Kidney (tissue), 14 donors: ENCODE data around the gene ESYT3. TPM values are rescaled to one million over a fixed set of nuclear protein-coding genes. Genes with fewer than 3 reads are reported as not detected.
"Not testable (repeated sequence)": the region's sequence is repeated elsewhere in the genome, so short reads cannot be mapped to it uniquely, and the experiment has no call there.

Experiments
- DNase-seq, 5 donors: peaks; one replicate each; pipeline ENCODE4 v3.0.0-alpha.2; 2013 to 2020
- FAIRE-seq: peaks from 2 replicates; lab custom pipeline; 2012; peaks lifted over from hg19 to GRCh38; lab: Jason Lieb, UNC
- H3K27ac ChIP-seq, 2 donors: one replicate each; pipeline ENCODE4 v1.7.0; 2013; ENCODE audit warnings: low read depth in 2 of 2, low read length in 2 of 2, inconsistent platforms in 1 of 2
- H3K27me3 ChIP-seq: one replicate; pipeline ENCODE4 v1.7.1; 2013; ENCODE audit warnings: low read length, inconsistent platforms; ENCODE audit not compliant: control insufficient read depth, insufficient read depth
- H3K36me3 ChIP-seq, 3 donors: one replicate each; pipeline versions ENCODE4 v1.7.0 to v1.7.1; 2013; ENCODE audit warnings: low read length in 3 of 3, control low read depth in 1 of 3, inconsistent platforms in 1 of 3; ENCODE audit not compliant: insufficient read depth in 3 of 3, control insufficient read depth in 2 of 3
- H3K4me1 ChIP-seq, 3 donors: one replicate each; pipeline versions ENCODE4 v1.7.0 to v1.7.1; 2013; ENCODE audit warnings: low read length in 3 of 3, inconsistent platforms in 1 of 3, low read depth in 1 of 3; ENCODE audit not compliant: control insufficient read depth in 2 of 3, insufficient read depth in 2 of 3
- H3K4me3 ChIP-seq, 3 donors: one replicate each; pipeline versions ENCODE4 v1.7.0 to v1.8.1; 2013; ENCODE audit warnings: low read length in 3 of 3, control low read depth in 1 of 3, inconsistent platforms in 1 of 3
- H3K9ac ChIP-seq, 3 donors: one replicate each; pipeline versions ENCODE4 v1.7.0 to v1.7.1; 2013; ENCODE audit warnings: low read length in 3 of 3, control low read depth in 1 of 3, inconsistent platforms in 1 of 3
- H3K9me3 ChIP-seq, 3 donors: one replicate each; pipeline versions ENCODE4 v1.7.0 to v1.7.1; 2013; ENCODE audit warnings: low read length in 3 of 3, control low read depth in 1 of 3, inconsistent platforms in 1 of 3; ENCODE audit not compliant: control insufficient read depth in 2 of 3, insufficient read depth in 1 of 3
- CTCF ChIP-seq: IDR thresholded peaks from 3 replicates; pipeline ENCODE4 v1.5.1; 2012; ENCODE audit warnings: mild to moderate bottlenecking, moderate library complexity, borderline replicate concordance; ENCODE audit not compliant: insufficient read depth; ENCODE audit errors: extremely low read depth
- intact Hi-C: fragments of 100-400 bp; cut with DNase I; formaldehyde crosslinking; loops from one replicate; pipeline ENCODE4 v1.11.1; 2022
- polyA plus RNA-seq: library from polyadenylated mRNA; stranded (reverse); fragments of 350-450 nt; fragmentation: Illumina TruSeq; extraction: RNeasy Lipid Tissue Mini Kit (QIAGEN cat#74804); gene quantifications from one replicate; pipeline ENCODE4 v1.2.3, GENCODE V29; 2014; ENCODE audit warnings: low read depth, low replicate concordance; ENCODE audit not compliant: insufficient read depth
- total RNA-seq: library from RNA; stranded (reverse); fragmentation: NEBNext Ultra II Directional; extraction: Animal tissue kit (Norgen Biotek cat#: 25700); gene quantifications from one replicate; pipeline ENCODE4 v1.2.1, GENCODE V29; 2021
- donor health status: control.
- donor health status: control.
- donor health status: control.
- donor health status: control.
- donor health status: control.
- donor health status: DM: yes; HTN: yes; CAD: no.
- donor health status: Normal renal cell carcinoma (clear cell type).

The ESYT3 gene
- total and polyA plus RNA-seq, 2 donors from 2014 or later, result 1.5 to 5.3 TPM

GRCh38 chr3:138511945-138512344 lies 77.5 kb downstream of the ESYT3 start:
- H3K9me3 ChIP-seq, result no peaks in the 10 kb centered on the region
- intact Hi-C loops, result no loop called here
- no peak for TF ChIP-seq CTCF
- no peak for FAIRE-seq
- H3K9ac ChIP-seq, result no peak overlapping the region
- H3K36me3 ChIP-seq, result peaks cover 0 to 4% (median 0%) of the 10 kb centered on the region in 3 donors
- H3K27ac ChIP-seq, result no peak overlapping the region
- no peaks in the 10 kb centered on the region for H3K27me3 ChIP-seq
- no peaks in the 10 kb centered on the region for H3K4me1 ChIP-seq
- H3K4me3 ChIP-seq, result no peak overlapping the region
- DNase-seq, result no peak

- no peak overlapping the region for H3K27ac ChIP-seq
- H3K4me1 ChIP-seq, result no peaks in the 10 kb centered on the region
- intact Hi-C loops, result no loop called here
- peaks cover 0 to 4% (median 0%) of the 10 kb centered on the region in 3 donors for H3K9me3 ChIP-seq
- TF ChIP-seq CTCF, result no peak
- no peak for DNase-seq
- no peak for FAIRE-seq
- no peaks in the 10 kb centered on the region for H3K27me3 ChIP-seq
- no peak overlapping the region for H3K9ac ChIP-seq
- peaks cover 0 to 4% (median 0%) of the 10 kb centered on the region in 3 donors for H3K36me3 ChIP-seq
- no peak overlapping the region for H3K4me3 ChIP-seq
Observed at GRCh38 chr3:138513090-138513843, 78.9 kb downstream of the ESYT3 start.

GRCh38 chr3:138521445-138521844 lies 87.0 kb downstream of the ESYT3 start:
- DNase-seq, result peak in 1 of 5 donors; percentile 68
- H3K4me1 ChIP-seq, H3K4me3 ChIP-seq, intact Hi-C loops, H3K9me3 ChIP-seq, H3K27ac ChIP-seq, H3K9ac ChIP-seq, H3K36me3 ChIP-seq, FAIRE-seq, H3K27me3 ChIP-seq: not testable (repeated sequence)

Other genes with a start within 250 kb of the ESYT3 start
- 47.3 TPM for gene ARMC8, start 247.3 kb upstream of the ESYT3 start, total RNA-seq
- gene ARMC8, start 247.3 kb upstream of the ESYT3 start, polyA plus RNA-seq, result 17.1 TPM
- gene NME9, start 104.8 kb upstream of the ESYT3 start, total RNA-seq, result 3.5 TPM
- gene NME9, start 104.8 kb upstream of the ESYT3 start, polyA plus RNA-seq, result 0.73 TPM
- gene MRAS, start 86.0 kb upstream of the ESYT3 start, total RNA-seq, result 106 TPM
- 30.9 TPM for gene MRAS, start 86.0 kb upstream of the ESYT3 start, polyA plus RNA-seq
- gene CEP70, start 159.6 kb downstream of the ESYT3 start, total RNA-seq, result 64.3 TPM
- gene CEP70, start 159.6 kb downstream of the ESYT3 start, polyA plus RNA-seq, result 22.6 TPM
- 23.0 TPM for gene FAIM, start 174.2 kb downstream of the ESYT3 start, total RNA-seq
- gene FAIM, start 174.2 kb downstream of the ESYT3 start, polyA plus RNA-seq, result 18.3 TPM